ENCODE measurements around the gene NT5DC1. TPM values are rescaled to one million over a fixed set of nuclear protein-coding genes. Genes with fewer than 3 reads are reported as not detected.

Gene NT5DC1
- total and polyA plus RNA-seq, 2 donors (not counting 1 experiment from before 2014, with no cell fraction given): 26.4 to 54.8 TPM

DNA sequence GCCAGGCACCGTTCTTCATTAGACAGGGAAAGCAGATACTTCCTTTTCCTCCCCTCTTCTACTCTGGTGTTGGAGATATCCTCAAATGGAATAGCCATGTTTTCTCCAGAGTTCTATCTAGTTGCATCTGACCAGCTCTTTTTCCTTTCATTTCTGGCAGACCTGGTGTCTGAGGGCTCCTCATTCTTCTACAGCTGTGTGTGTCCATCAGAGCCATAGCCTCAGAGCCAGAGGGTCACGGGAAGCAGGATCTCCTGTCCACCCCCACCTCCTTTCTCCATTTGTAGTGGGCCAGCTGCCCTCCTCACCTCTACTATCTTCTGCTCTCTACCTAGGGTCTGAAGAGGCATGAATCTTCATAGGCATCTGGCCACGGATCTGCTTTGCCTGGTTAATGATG, 96.2 kb downstream of the NT5DC1 start:
- intact Hi-C loops (cut with micrococcal nuclease): no loop called here
- no peaks in the 10 kb centered on the region for H3K27me3 ChIP-seq (replicated peaks in 1 of 4; ENCODE audit: control extremely low read depth in 1 of 4, control insufficient read depth in 3 of 4, insufficient read depth in 4 of 4, low read length in 3 of 4)
- Mint-ChIP-seq H3K27me3 (no peaks in the 10 kb centered on the region), H3K9me3 (ENCODE audit: insufficient read depth) (no peaks in the 10 kb centered on the region), H3K4me1 (no peaks in the 10 kb centered on the region), H3K27ac (no peak overlapping the region), H3K4me3 (no peak overlapping the region)
- H3K9me3 ChIP-seq (ENCODE audit: control extremely low read depth in 1 of 3, control insufficient read depth in 2 of 3, insufficient read depth in 1 of 3, low read length in 2 of 3): no peaks in the 10 kb centered on the region
- peaks cover 0 to 2% of the 10 kb centered on the region in 2 experiments for H3K36me3 ChIP-seq (replicated peaks in 1 of 2; ENCODE audit: control extremely low read depth in 1 of 2, control insufficient read depth in 1 of 2, extremely low read depth in 1 of 2, insufficient read depth in 2 of 2, low read length in 1 of 2)
- no peak overlapping the region for H3K4me3 ChIP-seq (ENCODE audit: control extremely low read depth in 1 of 5, extremely low read depth in 1 of 5, insufficient read depth in 1 of 5, low read depth in 2 of 5, low read length in 4 of 5)
- no peak for ATAC-seq (ENCODE audit: low read depth)
- no peaks in the 10 kb centered on the region for H4K20me1 ChIP-seq (ENCODE audit: control insufficient read depth, insufficient read depth, low read length, poor library complexity, severe bottlenecking)
- ChIA-PET POLR2A (no interaction called here), CTCF (interaction anchor here (3.4 kb wide), 1 partner anchor 21 kb away, joined by 10 read pairs; no protein-coding TSS in a partner anchor)
- no peak for TF ChIP-seq CTCF (IDR thresholded peaks at IDR 0.05)
- H3K27ac ChIP-seq (ENCODE audit: low read length in 2 of 2): no peak overlapping the region
- WGBS (ENCODE audit: insufficient coverage): 94% methylated on average over 3 of the region's 3 CpGs
- no peak overlapping the region for H3K4me2 ChIP-seq (replicated peaks; ENCODE audit: low read depth, low read length, poor library complexity, severe bottlenecking)
- no peaks in the 10 kb centered on the region for H3K4me1 ChIP-seq (ENCODE audit: control insufficient read depth in 2 of 2, insufficient read depth in 2 of 2, low read length in 2 of 2)
- H3K9ac ChIP-seq (ENCODE audit: low read length): no peak overlapping the region
- H2AFZ ChIP-seq (ENCODE audit: insufficient read depth, low read depth, low read length, poor library complexity, severe bottlenecking): no peak overlapping the region
- no peaks in the 10 kb centered on the region for H3K79me2 ChIP-seq (ENCODE audit: control insufficient read depth, insufficient read depth, low read length)
- DNase-seq: no peak

GRCh38 chr6:116200619-116201249, 100.1 kb downstream of the NT5DC1 start:
- H4K20me1 ChIP-seq (ENCODE audit: control insufficient read depth, insufficient read depth, low read length, poor library complexity, severe bottlenecking): no peaks in the 10 kb centered on the region
- no peak overlapping the region for H3K27ac ChIP-seq (ENCODE audit: low read length in 2 of 2)
- H2AFZ ChIP-seq (ENCODE audit: insufficient read depth, low read depth, low read length, poor library complexity, severe bottlenecking): no peak overlapping the region
- H3K9ac ChIP-seq (ENCODE audit: low read length): no peak overlapping the region
- WGBS (ENCODE audit: insufficient coverage): 100% methylated on average over 1 of the region's 3 CpGs
- no peak overlapping the region for H3K4me3 Mint-ChIP-seq
- H3K27me3 ChIP-seq (replicated peaks in 1 of 4; ENCODE audit: control extremely low read depth in 1 of 4, control insufficient read depth in 3 of 4, insufficient read depth in 4 of 4, low read length in 3 of 4): no peaks in the 10 kb centered on the region
- peaks cover 0 to 2% of the 10 kb centered on the region in 2 experiments for H3K36me3 ChIP-seq (replicated peaks in 1 of 2; ENCODE audit: control extremely low read depth in 1 of 2, control insufficient read depth in 1 of 2, extremely low read depth in 1 of 2, insufficient read depth in 2 of 2, low read length in 1 of 2)
- ATAC-seq (ENCODE audit: low read depth) (no peak), DNase-seq (no peak)
- no peaks in the 10 kb centered on the region for H3K27me3 Mint-ChIP-seq
- no peaks in the 10 kb centered on the region for H3K79me2 ChIP-seq (ENCODE audit: control insufficient read depth, insufficient read depth, low read length)
- H3K27ac Mint-ChIP-seq: no peak overlapping the region
- H3K9me3 Mint-ChIP-seq (ENCODE audit: insufficient read depth): no peaks in the 10 kb centered on the region
- intact Hi-C loops (cut with micrococcal nuclease): no loop called here
- TF ChIP-seq EZH2 (IDR thresholded peaks at IDR 0.05; ENCODE audit: borderline replicate concordance, insufficient read depth, low read depth, low read length, poor library complexity, severe bottlenecking): no peak
- no peak for TF ChIP-seq CTCF (IDR thresholded peaks at IDR 0.05)
- ChIA-PET CTCF (interaction anchor here (1.1 kb wide), 1 partner anchor 92 kb away, joined by 3 read pairs; no protein-coding TSS in a partner anchor), POLR2A (no interaction called here)
- H3K4me3 ChIP-seq (ENCODE audit: control extremely low read depth in 1 of 5, extremely low read depth in 1 of 5, insufficient read depth in 1 of 5, low read depth in 2 of 5, low read length in 4 of 5): no peak overlapping the region
- no peaks in the 10 kb centered on the region for H3K9me3 ChIP-seq (ENCODE audit: control extremely low read depth in 1 of 3, control insufficient read depth in 2 of 3, insufficient read depth in 1 of 3, low read length in 2 of 3)
- H3K4me2 ChIP-seq (replicated peaks; ENCODE audit: low read depth, low read length, poor library complexity, severe bottlenecking): no peak overlapping the region
- H3K4me1 Mint-ChIP-seq: no peaks in the 10 kb centered on the region
- no peaks in the 10 kb centered on the region for H3K4me1 ChIP-seq (ENCODE audit: control insufficient read depth in 2 of 2, insufficient read depth in 2 of 2, low read length in 2 of 2)
